Measurements from ENCODE around the gene CDC42EP4. TPM values are rescaled to one million over a fixed set of nuclear protein-coding genes. Genes with fewer than 3 reads are reported as not detected.

Gene CDC42EP4
- total and polyA plus RNA-seq, 4 donors: 15.7 to 31.0 (median 28.0) TPM

- H3K27ac ChIP-seq (ENCODE audit: low read depth in 1 of 2, low read length in 2 of 2): no peak overlapping the region
- no peak for DNase-seq (ENCODE audit: low spot score)
- no peak overlapping the region for H3K4me3 ChIP-seq (ENCODE audit: low read depth in 1 of 3, low read length in 3 of 3)
- H3K27me3 ChIP-seq (ENCODE audit: control insufficient read depth in 4 of 4, insufficient read depth in 4 of 4, low read length in 3 of 4): no peaks in the 10 kb centered on the region
- H3K9me3 ChIP-seq (ENCODE audit: control insufficient read depth in 4 of 4, low read length in 3 of 4): no peaks in the 10 kb centered on the region
- peaks cover 2 to 14% (median 5%) of the 10 kb centered on the region in 4 donors for H3K36me3 ChIP-seq (ENCODE audit: control insufficient read depth in 4 of 4, insufficient read depth in 3 of 4, low read depth in 1 of 4, low read length in 3 of 4)
- H3K4me1 ChIP-seq (ENCODE audit: control insufficient read depth in 4 of 4, insufficient read depth in 4 of 4, low read length in 3 of 4): peaks cover 14 to 27% (median 20%) of the 10 kb centered on the region in 4 donors
- no peak overlapping the region for H3K9ac ChIP-seq (ENCODE audit: low read depth in 1 of 2, low read length in 2 of 2)
- 85% methylated on average over 10 of the region's 10 CpGs for WGBS
- TF ChIP-seq MAX (IDR thresholded peaks at IDR 0.05): no peak
- TF ChIP-seq YY1 (IDR thresholded peaks at IDR 0.05): no peak
- TF ChIP-seq EGR1 (IDR thresholded peaks at IDR 0.05; ENCODE audit: low read depth in 2 of 2): no peak
Measured at GRCh38 chr17:73283841-73284282, 27.9 kb downstream of the CDC42EP4 start.

DNA sequence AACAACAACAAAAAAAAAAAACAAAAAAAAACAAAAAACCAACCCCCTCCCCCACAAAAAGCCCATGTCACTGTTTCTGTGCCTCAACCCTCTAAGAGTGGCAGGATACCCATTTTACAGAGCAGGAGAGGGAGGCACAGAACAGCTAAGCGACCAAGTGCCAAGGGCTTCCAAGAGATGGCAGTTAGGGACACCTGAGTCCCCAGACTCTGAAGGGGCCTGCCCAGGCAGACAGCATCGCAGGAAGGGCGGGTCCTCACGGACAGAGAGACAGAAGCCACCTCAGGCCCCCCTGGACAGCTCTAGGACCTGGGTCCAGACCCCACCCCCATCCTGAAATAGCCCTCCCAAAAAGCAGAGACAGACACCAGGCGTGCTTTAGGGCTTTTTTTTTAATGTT lies 28.6 kb downstream of the CDC42EP4 start:
- H3K27me3 ChIP-seq (ENCODE audit: control insufficient read depth in 4 of 4, insufficient read depth in 4 of 4, low read length in 3 of 4): no peaks in the 10 kb centered on the region
- H3K9me3 ChIP-seq (ENCODE audit: control insufficient read depth in 4 of 4, low read length in 3 of 4): no peaks in the 10 kb centered on the region
- TF ChIP-seq GABPA (IDR thresholded peaks at IDR 0.05 in 1 of 2, conservative IDR thresholded peaks at IDR 0.05 in 1 of 2) (no peak), SP1 (IDR thresholded peaks at IDR 0.05) (no peak), TAF1 (conservative IDR thresholded peaks at IDR 0.05) (no peak), ATF3 (IDR thresholded peaks at IDR 0.05) (no peak), HNF4A (conservative IDR thresholded peaks at IDR 0.05) (no peak), FOXA1 (IDR thresholded peaks at IDR 0.05) (no peak), EGR1 (IDR thresholded peaks at IDR 0.05; ENCODE audit: low read depth in 2 of 2) (no peak), FOXA2 (IDR thresholded peaks at IDR 0.05) (no peak), HNF4G (IDR thresholded peaks at IDR 0.05) (no peak), JUND (IDR thresholded peaks at IDR 0.05) (no peak), REST (IDR thresholded peaks at IDR 0.05) (no peak), YY1 (IDR thresholded peaks at IDR 0.05) (no peak), NR2F2 (IDR thresholded peaks at IDR 0.05) (no peak), MAX (IDR thresholded peaks at IDR 0.05) (no peak), RAD21 (IDR thresholded peaks at IDR 0.05) (no peak), RXRA (IDR thresholded peaks at IDR 0.05) (no peak)
- TF ChIP-seq, protein P1, sequence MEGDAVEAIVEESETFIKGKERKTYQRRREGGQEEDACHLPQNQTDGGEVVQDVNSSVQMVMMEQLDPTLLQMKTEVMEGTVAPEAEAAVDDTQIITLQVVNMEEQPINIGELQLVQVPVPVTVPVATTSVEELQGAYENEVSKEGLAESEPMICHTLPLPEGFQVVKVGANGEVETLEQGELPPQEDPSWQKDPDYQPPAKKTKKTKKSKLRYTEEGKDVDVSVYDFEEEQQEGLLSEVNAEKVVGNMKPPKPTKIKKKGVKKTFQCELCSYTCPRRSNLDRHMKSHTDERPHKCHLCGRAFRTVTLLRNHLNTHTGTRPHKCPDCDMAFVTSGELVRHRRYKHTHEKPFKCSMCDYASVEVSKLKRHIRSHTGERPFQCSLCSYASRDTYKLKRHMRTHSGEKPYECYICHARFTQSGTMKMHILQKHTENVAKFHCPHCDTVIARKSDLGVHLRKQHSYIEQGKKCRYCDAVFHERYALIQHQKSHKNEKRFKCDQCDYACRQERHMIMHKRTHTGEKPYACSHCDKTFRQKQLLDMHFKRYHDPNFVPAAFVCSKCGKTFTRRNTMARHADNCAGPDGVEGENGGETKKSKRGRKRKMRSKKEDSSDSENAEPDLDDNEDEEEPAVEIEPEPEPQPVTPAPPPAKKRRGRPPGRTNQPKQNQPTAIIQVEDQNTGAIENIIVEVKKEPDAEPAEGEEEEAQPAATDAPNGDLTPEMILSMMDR (IDR thresholded peaks at IDR 0.05; ENCODE audit: low read depth, low read length, missing input control): no peak
- peaks cover 2 to 14% (median 5%) of the 10 kb centered on the region in 4 donors for H3K36me3 ChIP-seq (ENCODE audit: control insufficient read depth in 4 of 4, insufficient read depth in 3 of 4, low read depth in 1 of 4, low read length in 3 of 4)
- DNase-seq (ENCODE audit: low spot score): no peak
- H3K4me3 ChIP-seq (ENCODE audit: low read depth in 1 of 3, low read length in 3 of 3): no peak overlapping the region
- no peak overlapping the region for H3K9ac ChIP-seq (ENCODE audit: low read depth in 1 of 2, low read length in 2 of 2)
- peaks cover 16 to 27% (median 21%) of the 10 kb centered on the region in 4 donors for H3K4me1 ChIP-seq (ENCODE audit: control insufficient read depth in 4 of 4, insufficient read depth in 4 of 4, low read length in 3 of 4)
- WGBS: 96% methylated on average over 5 of the region's 5 CpGs
- H3K27ac ChIP-seq (ENCODE audit: low read depth in 1 of 2, low read length in 2 of 2): no peak overlapping the region
